GM12878 (cell line): ENCODE measurements around the gene SORL1. TPM values are rescaled to one million over a fixed set of nuclear protein-coding genes. Genes with fewer than 3 reads are reported as not detected.

ENCODE experiments used
- BACH1 ChIP-seq: fragments of 450-650 bp; IDR thresholded peaks from 2 replicates; pipeline ENCODE4 v1.6.1; 2017; ENCODE audit warnings: mild to moderate bottlenecking, borderline replicate concordance
- ELK1 ChIP-seq: IDR thresholded peaks from 2 replicates; pipeline ENCODE4 v1.6.1; 2012; ENCODE audit warnings: low read depth, low read length, improper control_type of control experiment
- ETV6 ChIP-seq, 2 experiments: fragments of 450-650 bp in 1 of 2; IDR thresholded peaks in 1 of 2; conservative IDR thresholded peaks in 1 of 2; 2 replicates each; pipeline ENCODE4 v1.6.1; 2014; ENCODE audit warnings: antibody characterized with exemption in 1 of 2, borderline replicate concordance in 1 of 2, low read depth in 1 of 2, mild to moderate bottlenecking in 1 of 2, moderate library complexity in 1 of 2
- HDGF ChIP-seq: fragments of 450-650 bp; IDR thresholded peaks from 2 replicates; pipeline ENCODE4 v1.6.1; 2016; ENCODE audit warnings: antibody characterized with exemption
- IKZF1 ChIP-seq: fragments of 450-650 bp; conservative IDR thresholded peaks from 2 replicates; pipeline ENCODE4 v1.6.1; 2017; ENCODE audit warnings: antibody characterized with exemption, mild to moderate bottlenecking
- MEF2A ChIP-seq: IDR thresholded peaks from 2 replicates; pipeline ENCODE4 v1.6.1; 2011; ENCODE audit warnings: low read depth, mild to moderate bottlenecking, low read length, moderate library complexity; ENCODE audit not compliant: insufficient read depth
- PML ChIP-seq: IDR thresholded peaks from 2 replicates; pipeline ENCODE4 v1.6.1; 2012; ENCODE audit warnings: low read length, inconsistent platforms
- POLR2AphosphoS2 ChIP-seq: IDR thresholded peaks from 2 replicates; pipeline ENCODE4 v1.6.1; 2011; ENCODE audit warnings: low read depth, mild to moderate bottlenecking, low read length, improper control_type of control experiment, moderate library complexity
- YY1 ChIP-seq: IDR thresholded peaks from 2 replicates; pipeline ENCODE4 v1.6.1; 2011; ENCODE audit warnings: low read depth, mild to moderate bottlenecking, low read length
- ZNF207 ChIP-seq: fragments of 450-650 bp; IDR thresholded peaks from 2 replicates; pipeline ENCODE4 v1.6.1; 2014; ENCODE audit warnings: antibody characterized with exemption, mild to moderate bottlenecking, borderline replicate concordance
- polyA plus RNA-seq, 11 experiments: library from polyadenylated mRNA; depleted of rRNA in 4 of 11; unstranded in 6 of 11; stranded (reverse) in 5 of 11; fragments of >200 nt; fragmentation: Nextera tagmentation in 4 of 11; fragmentation: Illumina TruSeq in 1 of 11; extraction: Ambion mirVana in 4 of 11; extraction: Trizol in 1 of 11; gene quantifications; 1 replicate in 1 of 11; 2 replicates in 10 of 11; pipeline versions ENCODE4 v1.2.1 to v1.2.3, GENCODE V29; 2011 to 2016; ENCODE audit warnings: inconsistent platforms in 2 of 11, missing spikeins in 2 of 11, low read depth in 1 of 11
- total RNA-seq, 4 experiments: library from RNA; depleted of rRNA in 3 of 4; stranded (reverse); fragments of >200 nt in 3 of 4; fragmentation: Illumina TruSeq in 1 of 4; extraction: Trizol in 1 of 4; gene quantifications; 2 replicates each; pipeline versions ENCODE4 v1.2.1 to v1.2.3, GENCODE V29; 2013 to 2021
- TF ChIP-seq, protein P1 (sequence below): fragments of 450-650 bp; IDR thresholded peaks from 2 replicates; pipeline ENCODE4 v1.6.1; 2016; ENCODE audit warnings: mild to moderate bottlenecking

The SORL1 gene
- total and polyA plus RNA-seq, 10 of the 15 experiments (the other 5 are each of a cell fraction or from before 2014, with no cell fraction given): 20.2 to 107 (median 59.9) TPM

GRCh38 chr11:121575250-121575962 is 123.3 kb downstream of the SORL1 start (continued):
- TF ChIP-seq MEF2A: no peak
- no peak for TF ChIP-seq ZNF207
- no peak for TF ChIP-seq POLR2AphosphoS2
- TF ChIP-seq ETV6 (conservative IDR thresholded peaks at IDR 0.05 in 1 of 2, IDR thresholded peaks at IDR 0.05 in 1 of 2; ENCODE audit: borderline replicate concordance in 1 of 2, low read depth in 1 of 2): peak in 1 of 2 experiments; percentile 73; a peak in 2 of 4 replicates
- TF ChIP-seq PML: no peak
- no peak for TF ChIP-seq ELK1
- TF ChIP-seq BACH1: peak; percentile 75; the same call in 1 of the 2 replicates
- TF ChIP-seq HDGF: 0 out of 2 replicates have a peak, but pooled peaks have one; percentile 11
- 0 out of 2 replicates have a peak, but pooled peaks have one; percentile 31 for TF ChIP-seq YY1
- peak; percentile 92 for TF ChIP-seq IKZF1
- TF ChIP-seq, protein P1, sequence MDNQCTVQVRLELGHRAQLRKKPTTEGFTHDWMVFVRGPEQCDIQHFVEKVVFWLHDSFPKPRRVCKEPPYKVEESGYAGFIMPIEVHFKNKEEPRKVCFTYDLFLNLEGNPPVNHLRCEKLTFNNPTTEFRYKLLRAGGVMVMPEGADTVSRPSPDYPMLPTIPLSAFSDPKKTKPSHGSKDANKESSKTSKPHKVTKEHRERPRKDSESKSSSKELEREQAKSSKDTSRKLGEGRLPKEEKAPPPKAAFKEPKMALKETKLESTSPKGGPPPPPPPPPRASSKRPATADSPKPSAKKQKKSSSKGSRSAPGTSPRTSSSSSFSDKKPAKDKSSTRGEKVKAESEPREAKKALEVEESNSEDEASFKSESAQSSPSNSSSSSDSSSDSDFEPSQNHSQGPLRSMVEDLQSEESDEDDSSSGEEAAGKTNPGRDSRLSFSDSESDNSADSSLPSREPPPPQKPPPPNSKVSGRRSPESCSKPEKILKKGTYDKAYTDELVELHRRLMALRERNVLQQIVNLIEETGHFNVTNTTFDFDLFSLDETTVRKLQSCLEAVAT: no peak; the same call in 1 of the 2 replicates
